HG03439 (cell line): ENCODE measurements around the gene MEIS1.

ENCODE experiments used
- ATAC-seq: cut with Tn5 transposase; IDR thresholded peaks from one replicate; pipeline ENCODE4 v1.9.1; 2021; ENCODE audit warnings: mild to moderate bottlenecking, moderate library complexity; ENCODE audit not compliant: unreplicated experiment

The MEIS1 gene

DNA sequence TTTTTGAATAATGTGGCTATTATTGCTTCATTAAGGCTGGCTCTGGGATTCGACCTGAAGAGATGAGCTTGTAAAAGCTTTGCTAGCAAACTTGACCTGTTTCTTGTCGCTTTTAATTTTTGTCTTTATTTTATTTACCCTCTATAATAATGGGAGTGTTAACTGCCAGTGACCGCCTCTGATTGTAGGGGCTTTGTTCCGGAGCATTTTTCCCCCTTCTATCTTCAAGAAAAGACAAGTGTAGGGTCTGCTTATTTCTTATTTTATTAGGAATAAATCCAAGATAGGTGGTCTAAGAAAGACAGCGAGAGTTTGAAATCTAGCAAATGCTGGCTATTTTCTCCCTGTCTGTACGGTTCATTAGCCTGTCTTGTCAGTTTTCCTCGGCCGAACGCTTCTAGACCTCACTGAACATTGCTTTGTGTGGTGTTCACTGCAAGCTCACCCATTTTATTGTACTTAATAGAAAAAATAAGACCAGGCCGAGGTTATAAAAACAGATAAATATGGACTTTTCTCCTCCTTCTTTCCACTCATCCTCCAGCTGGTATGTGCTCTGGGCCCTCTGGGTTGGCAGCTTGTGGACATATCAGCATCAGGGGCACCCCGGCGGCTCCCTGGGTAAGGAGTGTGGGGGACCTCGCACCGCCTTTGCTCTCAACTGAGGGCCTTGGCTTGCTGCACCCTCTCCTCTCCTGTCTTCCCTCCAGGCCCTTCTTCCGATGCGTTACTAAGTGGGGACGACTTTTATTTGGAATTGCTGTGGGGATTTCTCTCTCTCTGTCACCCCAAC is 8.5 kb downstream of the MEIS1 start:
- ATAC-seq = no peak

DNA sequence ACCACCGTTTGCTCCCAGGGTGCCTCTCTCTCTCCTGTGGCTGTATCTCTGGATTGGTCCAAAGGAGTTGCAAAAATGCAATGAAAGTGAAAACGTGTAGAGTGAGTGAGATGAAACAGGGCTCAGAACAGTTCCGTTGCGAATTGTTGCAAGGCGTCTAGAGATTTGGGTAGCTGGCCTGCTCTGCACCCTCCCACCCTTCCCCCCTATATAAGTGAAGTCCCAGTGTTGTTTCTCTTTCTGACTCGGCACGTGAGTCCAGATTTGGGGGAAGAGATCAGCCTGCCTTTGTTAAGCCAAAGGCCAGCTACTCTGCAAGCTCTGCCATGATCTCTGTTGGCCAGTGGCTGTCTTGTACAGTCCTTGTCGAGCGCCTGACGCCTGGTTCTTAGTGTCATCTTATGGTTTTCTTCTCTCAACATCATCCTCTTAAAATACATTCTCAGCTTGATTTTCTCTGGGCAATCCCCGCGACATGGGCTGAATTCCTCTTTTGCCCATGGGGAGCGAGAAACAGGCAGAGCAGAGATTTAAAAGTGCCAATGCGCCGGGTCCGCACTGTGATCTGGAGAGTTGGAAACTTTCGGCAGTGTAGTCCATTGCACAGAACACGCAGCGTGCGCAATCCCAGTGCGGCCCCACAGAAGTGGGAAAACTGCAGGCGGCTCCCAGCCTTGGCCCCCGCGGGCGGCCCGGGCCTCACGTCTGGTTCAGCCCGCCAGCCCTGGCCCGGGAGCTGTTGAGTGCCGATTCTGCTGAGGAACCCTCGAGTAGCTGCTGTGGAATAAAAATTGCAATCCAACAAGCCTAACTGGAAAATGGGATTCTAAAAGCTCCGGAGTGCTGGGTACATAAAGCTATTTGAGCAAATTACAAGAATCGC is 9.3 kb downstream of the MEIS1 start:
- no peak for ATAC-seq

DNA sequence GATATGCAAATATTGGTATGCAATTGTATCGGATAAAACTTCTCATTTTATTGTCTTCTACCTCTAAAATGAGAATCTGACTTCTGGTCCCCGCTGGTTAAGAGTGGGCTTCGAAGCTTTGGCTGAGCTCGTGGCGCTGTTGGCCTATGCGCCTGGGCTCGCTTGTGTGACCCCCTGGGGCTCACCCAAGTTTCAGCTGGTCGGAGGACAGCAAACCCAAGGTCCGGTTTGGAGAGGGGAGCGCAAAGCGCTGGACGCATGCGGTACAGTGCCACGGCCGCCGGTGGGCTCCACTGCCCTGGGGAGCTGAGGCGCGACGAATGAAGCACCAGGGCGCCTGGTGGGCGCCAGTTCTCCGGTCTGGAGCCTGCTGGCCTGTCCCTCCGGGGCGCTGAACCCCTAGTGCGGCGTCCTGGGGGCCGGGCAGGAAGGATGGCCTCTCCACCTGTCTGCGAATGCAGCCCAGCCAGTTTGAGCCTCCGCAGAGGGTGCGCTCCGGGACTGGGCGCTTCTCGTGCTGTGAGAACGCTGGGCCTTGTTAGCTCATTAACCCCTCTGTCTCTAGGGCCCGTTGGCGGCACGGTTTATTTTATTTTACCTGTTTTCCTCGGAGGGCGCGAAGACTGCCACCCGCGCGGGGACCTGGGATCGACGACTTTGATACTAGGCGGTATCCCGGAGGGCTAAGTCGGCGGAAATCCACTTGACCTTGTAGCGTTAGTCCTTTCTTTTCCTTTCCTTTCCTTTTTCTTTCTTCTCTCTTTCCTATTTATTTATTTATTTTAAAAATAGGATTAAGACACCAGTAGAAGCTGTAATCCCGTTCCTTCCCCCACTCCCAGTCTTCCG is 10.4 kb downstream of the MEIS1 start:
- ATAC-seq = no peak

DNA sequence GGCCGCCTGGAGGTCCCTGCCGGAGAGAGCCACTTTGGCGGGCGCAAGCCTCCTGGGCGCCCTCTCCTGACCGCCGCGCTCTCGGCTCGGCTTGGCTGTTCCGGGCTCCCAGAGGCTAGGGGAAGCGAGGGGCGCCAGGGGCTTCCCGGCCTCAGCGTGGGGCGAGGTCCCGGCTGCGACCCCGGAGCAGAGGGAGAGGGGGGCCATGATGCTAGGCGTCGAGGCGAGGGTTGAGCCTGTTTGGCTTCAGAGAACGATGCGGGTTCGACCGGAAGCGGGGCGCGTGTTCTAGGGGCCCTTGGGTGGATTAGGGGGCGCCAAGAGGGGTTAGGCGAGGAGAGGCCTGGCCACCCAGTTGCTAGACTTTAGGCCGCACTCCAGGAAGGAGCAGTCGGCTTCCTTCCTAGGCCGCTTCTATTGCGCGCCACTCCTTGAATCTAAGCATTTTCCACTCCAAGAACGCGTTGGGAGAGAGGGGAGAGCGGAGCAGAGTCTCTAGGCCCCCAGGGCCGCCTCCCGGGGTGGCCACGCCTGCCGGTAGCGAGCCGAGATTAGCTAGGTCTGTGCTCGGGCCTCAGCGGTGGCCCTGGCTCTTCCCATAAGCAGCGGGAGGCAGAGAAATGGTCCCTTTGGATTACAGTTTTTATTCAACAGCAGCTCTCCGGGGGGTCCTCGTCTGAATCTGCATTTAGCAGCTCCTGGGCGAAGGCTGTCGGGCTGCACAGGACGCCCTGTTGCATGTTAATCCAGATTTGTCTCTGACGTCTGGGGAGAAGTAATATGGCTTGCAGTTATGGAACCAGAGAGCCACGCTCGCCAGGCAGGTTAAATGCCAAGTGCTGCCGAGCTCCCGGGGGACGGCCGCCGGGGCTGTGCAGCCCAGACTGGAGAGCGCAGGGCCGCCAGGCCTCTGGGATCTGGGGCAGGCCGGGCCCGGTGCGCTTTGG is 11.3 kb downstream of the MEIS1 start:
- no peak for ATAC-seq

DNA sequence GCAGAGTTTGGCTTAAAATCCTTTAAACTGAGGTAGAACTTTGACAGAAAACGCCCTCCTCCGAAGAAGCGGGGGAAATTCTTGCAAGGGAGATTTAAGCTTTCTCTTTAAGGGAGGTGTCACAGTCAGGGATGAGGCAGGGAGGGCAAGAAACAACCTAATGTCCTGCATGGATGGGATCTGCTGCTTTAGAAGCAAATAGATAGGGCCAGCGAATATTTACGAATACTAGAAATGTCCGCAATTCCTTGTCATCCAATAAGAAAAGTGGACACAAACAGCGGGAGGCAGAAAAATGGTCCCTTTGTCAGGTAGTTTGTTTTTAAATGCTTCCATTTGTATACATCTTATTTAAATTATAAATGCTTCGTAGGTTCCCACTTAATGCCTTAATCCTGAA is 12.0 kb downstream of the MEIS1 start:
- no peak for ATAC-seq

DNA sequence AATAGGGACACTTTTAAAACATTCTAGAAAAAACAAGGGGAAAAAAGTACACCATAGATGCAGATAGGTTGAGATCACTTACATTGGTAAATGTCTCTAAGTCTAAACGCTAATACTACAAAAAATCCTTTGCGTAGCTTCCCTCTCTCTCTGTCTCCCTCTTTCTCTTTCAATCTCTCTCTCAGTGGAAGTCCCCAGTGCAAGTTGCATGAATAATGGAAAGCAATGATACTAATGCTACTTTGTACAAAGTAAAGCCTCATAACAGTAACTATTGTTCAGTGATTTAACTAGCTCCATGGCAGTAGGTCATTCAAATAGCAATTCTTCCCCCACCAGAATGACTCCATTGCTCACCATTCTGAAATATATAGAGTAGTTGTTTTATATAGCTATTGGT is 12.8 kb downstream of the MEIS1 start:
- no peak for ATAC-seq

DNA sequence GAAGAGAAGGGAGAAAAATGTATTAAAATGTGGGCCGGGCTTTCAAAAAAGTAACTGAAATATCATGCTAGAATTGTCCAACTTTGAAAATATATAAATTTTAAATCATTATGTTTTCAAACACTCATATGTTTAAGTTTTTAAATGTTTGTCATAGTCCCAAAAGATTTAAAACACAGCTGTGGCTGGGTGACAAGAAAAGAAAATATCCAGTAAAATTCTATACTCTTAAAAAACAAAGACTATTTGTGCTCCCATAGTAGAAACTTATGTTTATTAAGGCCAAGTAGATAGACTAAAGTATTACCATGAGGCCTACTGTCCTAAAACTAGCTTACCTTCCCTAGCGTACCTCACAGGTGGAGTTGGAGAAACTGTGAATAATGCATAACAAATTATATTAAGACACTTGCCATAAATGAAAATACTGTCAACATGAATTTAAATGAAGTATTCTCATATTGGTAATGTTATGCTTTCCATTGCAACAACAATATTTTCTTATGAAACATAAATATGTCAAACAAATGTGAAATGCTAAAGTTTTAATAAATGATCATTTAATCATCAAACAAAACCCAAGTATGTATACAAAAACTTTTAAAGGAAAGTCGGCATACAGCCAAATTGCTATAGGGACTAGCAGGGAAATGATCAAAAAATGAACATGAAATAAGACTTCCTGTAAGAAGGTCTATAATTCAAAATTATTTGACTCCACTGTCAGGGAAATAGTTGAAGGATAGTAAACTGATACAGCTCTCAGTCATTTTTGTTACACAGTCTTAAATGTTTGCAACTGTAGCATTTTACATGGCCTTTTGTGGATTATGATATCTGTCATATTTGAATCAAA is 13.4 kb downstream of the MEIS1 start:
- no peak for ATAC-seq

DNA sequence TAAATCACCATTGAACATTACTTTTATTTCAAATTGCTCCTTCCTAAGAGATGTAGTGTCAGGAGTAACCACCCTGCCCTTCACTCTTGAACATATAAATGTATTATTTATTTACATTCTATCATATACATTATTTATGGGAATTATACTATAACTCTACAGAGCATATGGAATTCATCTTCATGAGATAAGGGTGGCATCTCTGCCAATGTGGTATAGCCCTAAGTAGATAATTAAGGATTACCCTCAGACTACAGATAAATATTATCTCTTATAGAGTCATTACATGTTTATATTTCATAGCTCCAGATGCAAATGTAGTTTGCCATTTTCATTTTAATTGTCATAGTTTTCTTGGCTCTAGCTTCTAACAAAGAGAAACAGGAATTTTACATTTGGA is 17.3 kb downstream of the MEIS1 start:
- no peak for ATAC-seq

DNA sequence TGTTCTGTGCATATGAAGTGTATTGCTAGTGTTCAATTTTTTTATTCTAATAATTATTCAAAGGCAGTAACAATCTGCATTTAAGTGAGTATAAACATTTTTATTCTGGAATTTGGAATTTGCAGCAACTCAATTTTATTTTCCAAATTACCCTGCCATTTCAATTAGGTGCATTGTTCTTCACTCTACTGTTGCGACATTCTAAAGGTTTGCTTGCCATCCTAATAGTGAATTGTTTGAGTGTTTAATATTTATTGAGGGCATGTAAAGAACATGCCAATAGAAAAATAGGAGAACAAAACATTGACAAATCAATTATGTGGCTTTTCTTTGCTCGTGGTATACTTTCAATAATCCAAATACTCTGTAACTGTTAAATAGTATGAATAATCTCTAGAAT is 18.0 kb downstream of the MEIS1 start:
- ATAC-seq = no peak

DNA sequence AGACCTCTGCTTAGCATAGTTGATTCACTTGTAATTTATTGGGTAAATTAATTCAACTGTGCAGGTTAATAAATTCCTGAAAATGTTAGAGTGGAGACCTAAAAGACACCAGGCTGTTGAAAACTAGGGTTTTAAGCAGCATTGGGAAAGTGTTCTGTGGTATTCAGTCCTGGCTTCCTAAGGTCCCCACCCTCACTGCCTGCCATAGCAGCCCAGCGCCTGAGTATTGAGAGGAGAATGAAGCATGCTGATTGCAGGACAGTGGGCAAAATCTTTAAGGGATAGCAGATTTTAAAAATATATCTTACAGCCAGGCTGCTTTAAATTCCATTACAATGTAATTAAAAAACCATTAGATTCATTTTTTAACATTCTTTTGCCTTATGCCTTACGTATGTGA is 20.6 kb downstream of the MEIS1 start:
- no peak for ATAC-seq

DNA sequence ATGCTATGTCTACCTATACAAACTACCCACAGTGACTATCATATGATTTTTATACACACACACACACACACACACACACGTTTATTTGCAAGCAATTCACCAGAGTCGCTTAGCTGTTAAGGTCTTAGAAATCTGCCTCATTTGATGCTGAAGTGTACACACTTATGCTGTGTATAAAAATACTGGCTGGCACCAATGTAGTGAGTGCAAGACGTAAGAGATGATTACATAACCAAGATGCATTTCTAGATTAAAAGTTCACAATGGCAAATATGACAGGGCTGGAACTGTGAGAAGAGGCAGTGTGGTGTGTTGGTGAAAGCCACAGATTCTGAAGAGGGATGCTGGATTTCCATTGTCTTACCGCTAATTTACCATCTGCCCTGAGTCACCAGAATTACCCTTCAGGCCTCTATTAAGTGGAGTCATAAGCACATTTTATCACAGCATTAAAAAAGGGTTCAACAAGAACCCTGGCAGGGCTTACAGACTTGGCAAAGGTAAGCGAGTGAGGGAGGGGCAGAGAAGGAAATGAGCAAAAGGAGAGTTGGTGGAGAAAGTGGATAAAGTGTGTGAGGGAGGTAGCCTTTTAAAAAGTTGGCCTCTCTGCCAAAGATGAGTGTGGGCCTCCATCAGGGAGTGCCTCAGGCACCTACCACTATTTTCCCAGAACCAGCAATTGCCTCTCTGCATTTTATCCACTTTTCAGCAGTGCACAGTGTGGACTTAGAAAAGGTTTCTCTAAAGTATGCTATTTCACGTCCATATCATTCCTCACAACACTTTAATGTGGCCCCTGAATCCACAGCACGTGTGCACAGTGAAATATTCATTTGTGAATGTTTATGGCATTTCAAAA is 21.5 kb downstream of the MEIS1 start:
- no peak for ATAC-seq

DNA sequence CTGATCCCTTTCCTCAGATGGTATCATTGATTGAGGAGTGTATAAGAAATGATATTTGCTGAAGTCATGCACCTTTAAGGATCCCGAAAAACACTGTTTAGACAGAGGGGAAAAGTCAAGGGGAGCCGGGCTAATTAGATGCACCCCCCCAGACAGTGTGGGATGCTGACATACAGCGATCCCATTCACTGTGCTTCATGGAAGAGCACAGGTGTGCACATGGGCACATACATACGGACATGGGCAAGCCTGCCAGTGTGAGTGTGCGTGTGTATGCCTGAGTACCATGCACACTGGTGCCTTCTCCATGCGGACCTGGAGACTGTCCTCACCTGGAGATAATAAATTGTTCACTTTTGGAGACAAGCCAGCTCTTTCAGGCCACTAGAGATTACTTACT is 22.6 kb downstream of the MEIS1 start:
- ATAC-seq = no peak

DNA sequence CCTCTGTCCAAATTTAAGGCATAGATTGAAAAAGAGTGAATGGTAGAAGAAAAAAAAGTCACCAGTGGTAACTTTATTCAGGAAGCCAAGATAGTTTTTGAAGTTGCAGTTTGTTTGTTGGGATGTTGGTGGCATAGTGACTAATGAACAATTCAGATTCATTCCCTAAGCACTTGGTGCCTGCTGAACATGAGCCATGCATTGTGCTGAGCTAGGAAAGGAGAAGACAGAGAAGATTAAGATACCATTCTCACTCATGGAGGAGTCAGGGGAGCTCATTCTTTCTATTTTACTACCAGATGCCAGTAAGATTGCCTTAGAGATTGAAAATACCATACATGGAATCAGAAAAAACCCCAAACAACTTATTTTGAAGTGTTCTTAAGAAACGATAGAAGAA is 25.1 kb downstream of the MEIS1 start:
- no peak for ATAC-seq

DNA sequence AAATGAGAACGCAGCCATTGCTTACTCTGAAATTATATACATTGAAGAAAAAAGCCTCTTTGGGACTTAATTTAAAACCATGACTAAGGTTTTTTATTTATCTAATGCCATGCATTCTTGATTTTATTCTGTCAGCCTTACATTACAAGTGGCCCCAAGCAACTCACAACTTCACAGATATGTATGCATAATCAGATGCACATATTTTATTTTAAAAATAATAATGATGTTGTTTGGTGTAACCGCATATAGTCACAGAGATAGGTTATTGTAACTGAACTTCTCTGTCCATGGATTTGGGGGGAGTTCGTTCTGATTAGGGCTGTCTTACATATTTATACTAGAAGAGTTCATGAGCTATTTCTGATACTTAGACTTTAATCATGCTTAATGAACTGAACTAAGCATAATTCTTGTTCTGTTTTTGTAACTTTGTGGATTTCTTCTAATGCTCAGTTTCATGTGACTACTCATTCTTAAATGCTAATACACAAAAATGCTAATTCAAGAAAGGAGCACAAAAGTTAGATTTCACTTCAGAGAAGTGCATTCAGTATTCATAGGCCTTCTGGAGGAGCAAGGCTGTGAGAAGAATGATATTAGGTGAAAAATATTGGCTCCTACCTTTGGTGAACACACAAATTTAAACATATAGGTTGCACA is 26.2 kb downstream of the MEIS1 start:
- no peak for ATAC-seq

DNA sequence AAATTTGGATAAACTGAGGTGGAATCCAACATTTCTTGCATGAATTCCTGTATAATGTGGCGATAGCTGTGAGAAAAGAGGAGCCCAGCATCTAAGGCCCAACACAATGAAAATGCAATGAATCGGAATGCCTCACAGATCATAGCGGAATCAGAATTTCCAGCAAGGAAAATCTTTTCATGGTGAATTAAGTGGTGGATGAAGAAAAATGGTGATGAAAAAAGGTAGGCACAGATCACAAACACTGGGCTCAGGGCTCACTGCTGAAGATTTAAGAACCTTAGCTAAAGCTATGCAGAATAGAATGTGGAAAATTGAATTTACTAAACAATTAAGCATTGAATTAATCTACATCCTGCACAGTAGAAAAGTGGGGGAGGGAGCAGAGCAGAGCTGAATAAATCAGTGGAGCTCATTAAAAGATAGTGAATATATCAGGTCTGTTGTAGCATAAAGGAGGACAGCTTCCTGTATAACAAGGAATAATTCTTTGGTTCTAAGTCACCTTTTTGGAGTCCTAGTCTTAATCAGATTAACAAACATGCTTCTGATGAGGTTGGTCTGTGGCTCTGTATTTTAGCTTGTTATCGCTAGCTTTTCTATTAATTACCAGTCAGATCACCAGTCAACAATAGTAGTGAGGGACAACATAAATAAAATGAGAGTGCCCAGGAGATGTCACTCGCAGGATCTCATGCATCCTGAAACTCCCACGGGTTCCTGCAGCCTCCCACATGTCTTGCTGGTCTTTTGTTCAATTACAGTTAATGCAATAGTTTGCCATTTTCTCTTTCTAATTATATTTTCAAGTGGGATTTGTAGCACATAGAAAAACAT is 27.0 kb downstream of the MEIS1 start:
- no peak for ATAC-seq

DNA sequence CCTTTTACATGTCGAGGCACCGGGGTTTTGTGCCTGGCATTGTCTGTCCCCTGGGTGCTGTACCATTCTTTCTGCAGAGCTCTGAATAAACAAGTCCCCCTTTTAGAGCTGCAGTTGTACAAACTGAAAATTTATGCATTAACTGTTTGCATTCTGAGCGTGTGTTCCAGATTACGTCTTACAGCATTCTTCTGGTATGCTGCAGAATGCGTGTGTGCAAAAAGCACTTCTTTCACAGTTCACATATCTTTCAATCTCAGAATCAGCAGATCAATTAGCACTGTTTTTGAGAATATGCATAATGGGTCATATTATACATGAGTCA is 27.5 kb downstream of the MEIS1 start:
- no peak for ATAC-seq

DNA sequence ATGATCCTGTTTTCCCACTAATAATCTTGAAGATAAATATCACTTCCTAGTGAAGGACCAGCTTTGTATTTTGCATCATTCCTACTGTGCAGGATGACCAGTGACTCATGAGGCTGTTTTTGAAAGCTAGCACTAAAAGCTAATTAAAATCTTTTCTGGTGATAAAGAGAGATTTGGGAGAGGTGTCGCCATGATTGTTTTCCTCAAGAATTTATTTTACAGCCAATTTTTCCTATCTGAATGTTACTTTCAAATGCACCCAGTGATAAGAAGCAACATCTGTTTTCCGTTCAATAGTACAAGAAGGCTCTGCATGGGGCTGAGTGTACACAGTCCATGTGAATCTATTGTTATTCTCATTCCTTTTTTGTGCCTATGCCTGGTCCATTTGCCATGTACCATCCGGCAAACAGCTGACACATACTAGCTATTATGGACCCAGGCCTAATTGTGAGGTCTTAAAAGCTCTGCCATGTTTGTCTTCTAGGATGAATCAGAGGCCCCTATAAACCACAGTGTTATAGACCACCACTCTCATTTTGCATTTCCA is 28.4 kb downstream of the MEIS1 start:
- ATAC-seq = no peak
